HG02852 (cell line): ENCODE data around the gene KCNAB1.
"Not testable (repeated sequence)": the region's sequence is repeated elsewhere in the genome, so short reads cannot be mapped to it uniquely, and the experiment has no call there.

Experiments used
- ATAC-seq: cut with Tn5 transposase; IDR thresholded peaks from one replicate; pipeline ENCODE4 v1.9.1; 2021; ENCODE audit warnings: mild to moderate bottlenecking, moderate library complexity; ENCODE audit not compliant: unreplicated experiment

KCNAB1 gene

DNA sequence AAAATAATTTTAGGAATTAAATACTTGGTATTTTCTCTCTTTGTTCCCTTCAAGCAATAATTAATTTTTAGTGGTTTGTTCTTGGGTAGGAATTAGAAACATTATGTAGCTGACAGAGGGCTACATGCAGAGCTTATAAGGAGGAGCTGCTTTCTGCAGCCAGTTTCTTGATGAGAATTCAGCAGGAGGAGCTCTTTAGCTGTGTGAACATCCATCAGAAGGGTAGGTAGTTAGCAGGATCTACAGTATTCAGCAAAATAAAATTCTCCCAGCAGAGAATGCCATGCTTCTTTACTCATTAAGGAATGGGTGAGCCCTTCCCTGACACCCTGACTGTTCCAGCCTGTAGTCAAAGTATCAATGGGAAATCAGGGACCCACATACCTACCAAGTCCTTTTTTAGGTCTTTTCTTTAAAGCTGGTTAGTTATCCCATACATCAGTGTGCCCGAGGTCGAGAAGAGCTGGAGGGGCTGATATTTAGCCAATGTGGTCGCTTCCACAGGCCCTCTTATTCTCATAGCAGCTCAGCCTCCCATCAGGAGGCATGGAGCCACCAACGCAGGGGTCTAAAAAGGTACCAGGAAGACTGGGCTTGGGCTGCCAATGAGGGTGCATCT lies 54.0 kb downstream of the KCNAB1 start:
- ATAC-seq, result no peak

DNA sequence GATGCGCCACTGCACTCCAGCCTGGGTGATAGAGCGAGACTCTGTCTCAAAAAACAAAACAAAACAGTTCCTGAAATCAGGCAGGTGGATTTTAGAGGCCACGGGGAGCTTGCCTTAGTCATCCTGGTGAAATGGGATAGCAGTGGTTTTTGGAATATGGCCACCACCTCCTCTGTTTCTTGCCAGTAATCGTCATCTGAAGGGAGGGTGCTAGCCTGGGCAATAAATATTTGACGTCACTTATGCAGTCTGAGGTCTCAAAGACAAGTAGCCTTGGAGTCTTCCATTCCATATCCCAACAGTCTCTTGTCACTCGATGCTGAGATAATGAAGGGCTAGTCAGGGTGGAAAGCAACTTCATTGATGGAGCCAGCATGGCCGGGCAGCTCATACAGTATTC lies 55.2 kb downstream of the KCNAB1 start:
- no peak for ATAC-seq

DNA sequence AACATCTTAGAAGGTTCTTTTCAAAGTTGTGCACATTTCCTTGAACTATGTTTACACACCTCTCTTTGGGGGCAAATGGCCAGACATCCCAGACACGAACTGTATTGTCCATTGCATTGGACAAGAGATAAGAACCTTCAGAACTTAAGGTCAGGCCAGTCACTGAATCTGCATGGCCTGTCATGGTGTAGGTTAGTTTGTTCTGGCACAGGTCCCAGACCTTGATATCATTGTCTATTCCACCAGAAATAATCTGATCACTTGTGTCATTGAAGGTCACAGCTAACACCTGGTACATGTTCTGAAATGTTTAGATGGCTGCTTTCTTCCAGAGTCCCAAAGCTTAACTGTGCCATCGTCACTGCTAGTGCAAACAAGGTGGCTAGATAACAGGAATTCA lies 55.7 kb downstream of the KCNAB1 start:
- no peak for ATAC-seq

GRCh38 chr3:156176629-156177210 lies 56.3 kb downstream of the KCNAB1 start:
- no peak for ATAC-seq

GRCh38 chr3:156180077-156180476 lies 59.7 kb downstream of the KCNAB1 start:
- ATAC-seq, result no peak

DNA sequence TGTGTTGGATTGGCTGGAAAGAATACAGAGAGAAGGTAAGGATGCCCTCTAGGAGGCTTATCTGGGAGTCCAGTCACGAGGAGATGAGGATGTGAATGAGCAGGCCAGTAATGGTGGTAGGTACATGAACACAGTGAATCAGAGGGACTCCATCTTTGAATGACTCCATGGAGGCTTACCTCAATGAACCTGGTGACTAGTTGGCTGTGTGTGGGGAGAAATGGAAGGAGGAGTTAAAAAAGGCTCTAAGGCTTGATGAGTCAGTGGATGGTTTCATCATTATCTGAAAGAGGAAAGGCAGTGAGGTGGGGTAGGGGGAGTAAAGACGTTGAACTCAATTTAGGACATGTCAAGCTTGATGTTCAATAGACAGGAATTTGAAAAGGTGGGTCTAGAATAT lies 61.1 kb downstream of the KCNAB1 start:
- no peak for ATAC-seq

DNA sequence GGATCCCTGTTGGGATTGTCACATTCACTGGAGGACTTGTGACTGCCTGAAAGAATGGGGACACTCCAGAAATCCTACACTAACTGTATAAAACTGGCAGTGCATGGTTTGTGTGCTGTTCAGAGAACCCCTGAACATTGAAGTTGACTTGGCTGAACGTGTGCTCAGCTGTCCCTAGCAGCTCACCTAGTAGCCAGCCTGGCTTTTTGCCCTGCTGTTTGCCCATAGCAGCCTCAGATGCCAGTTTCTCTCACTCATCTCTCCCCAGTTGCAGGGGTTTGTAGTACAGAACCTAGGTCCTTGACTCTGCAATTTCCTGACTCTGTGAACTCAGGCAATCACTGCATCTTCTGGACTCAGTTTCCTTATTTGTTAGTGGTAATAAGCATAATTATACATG lies 63.0 kb downstream of the KCNAB1 start:
- no peak for ATAC-seq

- no peak for ATAC-seq
Measured at GRCh38 chr3:156184156-156184555, 63.8 kb downstream of the KCNAB1 start.

DNA sequence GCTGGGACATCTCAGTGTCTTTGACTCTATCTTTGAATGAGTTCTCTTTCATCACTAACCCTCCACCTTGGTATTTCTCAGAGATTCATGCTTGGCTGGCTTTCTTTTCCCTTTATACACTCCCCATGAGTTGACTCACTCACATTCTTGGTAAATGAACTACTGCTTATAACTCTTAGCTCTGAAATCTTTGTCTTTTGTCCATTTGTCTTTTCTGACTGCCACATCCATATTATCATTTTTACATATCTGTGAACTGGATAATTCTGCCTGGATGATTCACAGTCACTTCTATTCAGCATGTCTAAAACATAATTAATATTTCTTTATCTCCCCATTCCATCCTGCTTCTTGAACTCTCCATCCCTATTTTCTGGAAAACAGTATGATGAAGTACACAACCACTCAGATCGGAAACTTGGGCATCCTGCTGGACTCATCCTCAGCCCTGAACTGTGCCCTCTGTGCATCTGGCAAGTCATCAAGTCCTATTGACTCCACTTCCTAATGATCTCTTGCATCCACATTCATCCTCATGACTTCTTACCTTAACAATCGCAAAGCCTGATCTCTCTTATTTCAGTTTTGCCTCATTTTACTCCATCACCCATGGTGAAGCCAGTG lies 66.9 kb downstream of the KCNAB1 start:
- no peak for ATAC-seq

- no peak for ATAC-seq
Measured at GRCh38 chr3:156188757-156189156, 68.4 kb downstream of the KCNAB1 start.

DNA sequence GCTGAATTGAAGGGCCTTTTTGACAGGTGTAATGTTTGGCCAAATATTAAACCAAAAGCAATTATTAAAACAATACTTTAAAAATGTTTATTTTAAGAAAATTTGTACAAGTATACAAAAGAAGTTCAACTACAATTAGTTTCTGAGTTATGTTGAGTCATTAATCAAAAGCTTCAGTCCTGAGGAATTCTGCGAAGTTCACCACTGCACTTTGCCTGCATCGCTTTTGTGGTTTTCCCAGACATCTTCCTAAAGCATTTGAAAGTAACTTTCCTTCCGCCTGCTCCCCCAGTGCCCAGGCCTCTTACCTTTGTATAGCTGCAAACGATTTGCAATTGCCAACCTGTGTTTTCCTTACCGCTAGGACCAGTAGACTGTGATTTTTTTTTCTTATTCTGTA lies 69.5 kb downstream of the KCNAB1 start:
- no peak for ATAC-seq

GRCh38 chr3:156194945-156195344 lies 74.6 kb downstream of the KCNAB1 start:
- ATAC-seq, result not testable (repeated sequence)

DNA sequence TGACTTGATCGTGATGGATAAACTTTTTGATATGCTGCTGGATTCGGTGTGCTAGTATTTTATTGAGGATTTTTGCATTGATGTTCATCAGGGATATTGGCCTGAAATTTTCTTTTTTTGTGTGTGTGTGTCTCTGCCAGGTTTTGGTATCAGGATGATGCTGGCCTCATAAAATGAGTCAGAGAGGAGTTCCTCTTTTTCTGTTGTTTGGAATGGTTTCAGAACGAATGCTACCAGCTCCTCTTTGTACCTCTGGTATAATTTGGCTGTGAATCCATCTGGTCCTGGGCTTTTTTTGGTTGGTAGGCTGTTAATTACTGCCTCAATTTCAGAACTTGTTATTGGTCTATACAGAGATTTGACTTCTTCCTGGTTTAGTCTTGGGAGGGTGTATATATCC lies 76.8 kb downstream of the KCNAB1 start:
- not testable (repeated sequence) for ATAC-seq

DNA sequence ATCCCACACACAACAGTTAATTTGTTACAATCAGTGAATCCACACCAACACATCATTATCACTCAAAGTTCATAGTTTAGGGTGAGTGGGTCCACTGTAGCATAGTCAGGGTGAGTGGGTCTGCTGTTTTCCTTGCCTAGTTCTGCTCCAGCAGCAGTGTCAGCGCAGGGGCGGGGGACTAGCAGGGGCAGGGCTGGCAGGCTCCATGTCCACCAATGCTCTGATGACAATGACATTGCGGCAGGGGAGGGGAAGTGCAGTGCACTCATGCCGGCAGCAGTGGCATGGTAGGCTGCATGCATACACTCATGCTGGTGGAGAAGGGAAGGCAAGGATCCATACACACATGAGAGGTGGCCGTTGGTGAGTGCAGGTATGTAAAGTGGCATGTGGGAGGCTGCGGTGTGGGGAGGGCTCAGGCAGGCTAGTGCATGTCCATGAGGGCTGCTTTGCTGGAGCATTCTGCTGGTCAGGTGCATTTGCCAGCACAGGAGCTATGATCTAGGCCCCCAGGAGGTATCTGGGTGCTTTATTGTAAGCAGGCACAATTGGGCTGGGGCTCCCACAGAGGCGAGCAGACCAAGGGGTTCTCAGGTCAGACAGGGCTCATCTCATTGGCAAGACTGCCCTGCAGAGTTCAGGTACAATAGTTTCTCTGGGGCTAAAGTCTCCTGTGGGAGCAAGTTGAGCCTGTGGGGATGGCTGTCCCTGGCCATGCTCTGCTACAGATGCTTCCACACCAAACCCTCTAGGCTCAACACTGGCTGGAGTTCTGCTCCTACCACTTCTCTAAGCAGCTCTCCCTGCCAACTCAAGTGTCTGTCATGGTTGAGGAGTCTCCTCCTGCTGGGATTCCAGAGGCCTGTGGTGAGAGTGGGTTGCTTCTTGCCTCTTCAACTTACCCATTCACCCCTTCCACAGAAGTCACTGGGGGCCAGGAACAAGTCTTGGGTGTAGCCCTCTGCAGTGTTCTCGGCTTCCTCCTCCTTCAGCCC lies 81.3 kb downstream of the KCNAB1 start:
- no peak for ATAC-seq

- no peak for ATAC-seq
Measured at GRCh38 chr3:156206157-156206556, 85.8 kb downstream of the KCNAB1 start.

- ATAC-seq, result no peak
Measured at GRCh38 chr3:156207802-156208685, 87.7 kb downstream of the KCNAB1 start.

DNA sequence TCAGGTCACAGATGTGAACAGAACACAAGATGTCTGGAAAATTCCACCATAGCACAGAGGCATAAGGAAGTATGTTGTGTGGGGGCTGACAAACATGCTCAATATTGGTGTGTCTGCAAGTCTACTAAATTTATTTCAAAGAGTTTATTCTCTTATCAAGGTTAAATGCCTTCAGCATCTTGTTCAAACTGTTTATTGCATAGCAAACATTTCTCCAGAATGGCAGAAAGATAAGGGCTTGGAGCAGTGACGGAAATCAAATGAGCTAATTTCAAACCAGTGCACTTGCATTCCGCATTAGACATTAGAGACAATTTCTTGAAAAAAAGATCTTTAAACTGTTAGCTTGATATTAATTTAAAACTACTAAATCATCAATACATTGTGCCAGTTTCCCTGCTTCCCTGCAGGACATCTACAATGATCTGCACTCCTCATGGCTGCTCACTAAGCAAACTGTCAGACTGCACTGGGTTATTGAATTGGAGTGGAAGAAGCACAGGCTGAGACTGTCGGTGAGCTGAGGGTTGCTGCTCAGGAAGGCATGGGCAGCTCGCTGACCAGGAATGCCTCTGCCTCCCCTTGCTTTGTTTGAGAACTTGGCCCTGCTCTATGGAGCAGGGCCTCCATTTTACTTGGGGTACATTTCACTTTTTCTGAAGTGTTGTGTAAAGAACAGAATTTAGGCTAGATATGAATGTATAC lies 89.4 kb downstream of the KCNAB1 start:
- no peak for ATAC-seq

- no peak for ATAC-seq
Measured at GRCh38 chr3:156211583-156211982, 91.2 kb downstream of the KCNAB1 start.

DNA sequence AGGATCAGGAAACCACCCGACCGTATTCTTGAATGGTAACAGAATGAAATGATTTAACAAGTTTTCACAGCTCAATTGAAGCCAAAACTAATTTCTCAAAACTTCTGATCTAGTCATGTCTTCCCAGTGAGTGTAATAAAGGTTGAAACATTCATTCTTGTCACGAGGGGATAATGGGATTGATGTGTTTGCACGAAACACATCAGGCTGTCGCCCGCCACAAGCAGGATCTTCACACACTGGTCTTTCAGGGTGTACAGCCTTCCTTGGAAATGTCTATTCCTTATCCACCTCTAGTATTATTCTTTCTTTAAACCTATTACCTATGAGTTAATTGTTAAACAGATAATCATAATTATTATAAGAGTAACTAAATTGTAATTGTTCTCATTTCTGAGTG lies 94.3 kb downstream of the KCNAB1 start:
- ATAC-seq, result no peak

GRCh38 chr3:156215751-156216150 lies 95.4 kb downstream of the KCNAB1 start:
- ATAC-seq, result no peak
